T-helper 1 cell treated with Interleukin-12 subunit alpha and Interleukin-12 subunit beta and Interleukin-4 antibody, amounts not matched to agents 30 ng/mL and 1 ng/mL, for 36 hours (primary cell): ENCODE data around the gene ANKRD31. TPM values are rescaled to one million over a fixed set of nuclear protein-coding genes. Genes with fewer than 3 reads are reported as not detected.
"Not testable (repeated sequence)": the region's sequence is repeated elsewhere in the genome, so short reads cannot be mapped to it uniquely, and the experiment has no call there.

ENCODE experiments used
- intact Hi-C: fragments of 100-400 bp; cut with micrococcal nuclease; formaldehyde crosslinking; loops from one replicate; pipeline ENCODE4 v1.15.1; 2024
- total RNA-seq: library from RNA; stranded (reverse); gene quantifications from 2 replicates; pipeline ENCODE4 v1.2.3, GENCODE V29; 2022

Gene ANKRD31
- total RNA-seq, 1 donor from 2014 or later = 0.12 TPM

DNA sequence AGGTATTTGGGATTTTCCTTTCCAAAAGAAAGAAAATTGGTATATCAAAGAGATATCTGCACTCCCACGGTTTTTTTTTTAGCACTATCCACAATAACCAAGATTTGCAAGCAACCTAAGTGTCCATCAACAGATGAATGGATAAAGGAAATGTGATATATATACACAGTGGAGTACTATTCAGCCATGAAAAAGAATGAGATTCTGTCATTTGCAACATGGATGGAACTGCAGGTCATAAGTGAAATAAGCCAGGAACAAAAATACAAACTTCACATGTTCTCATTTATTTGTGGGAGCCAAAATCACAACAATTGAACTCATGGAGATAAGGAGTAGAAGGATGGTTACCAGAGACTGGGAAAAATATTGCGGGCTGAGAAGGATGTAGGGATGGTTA, 9.8 kb downstream of the ANKRD31 start:
- intact Hi-C loops = no loop called here

DNA sequence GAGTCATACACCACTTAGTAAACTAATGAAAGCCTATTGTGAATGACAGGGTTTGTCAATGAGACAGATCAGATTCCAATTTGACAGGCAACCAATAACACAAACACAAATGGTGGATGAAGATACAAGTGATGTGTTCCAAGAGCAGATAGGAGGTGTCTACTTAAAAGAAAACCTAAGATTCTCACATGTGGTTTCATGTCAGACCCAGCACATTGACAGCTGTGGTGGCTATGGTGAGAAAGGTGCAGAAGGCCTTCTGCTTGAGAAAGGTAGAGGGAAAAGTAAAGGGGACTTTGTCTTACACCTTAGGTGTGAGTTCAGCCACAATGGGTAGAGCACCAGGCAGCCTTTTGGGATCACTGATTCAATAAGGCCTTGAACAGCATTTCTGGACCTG, 11.2 kb downstream of the ANKRD31 start:
- intact Hi-C loops = no loop called here

DNA sequence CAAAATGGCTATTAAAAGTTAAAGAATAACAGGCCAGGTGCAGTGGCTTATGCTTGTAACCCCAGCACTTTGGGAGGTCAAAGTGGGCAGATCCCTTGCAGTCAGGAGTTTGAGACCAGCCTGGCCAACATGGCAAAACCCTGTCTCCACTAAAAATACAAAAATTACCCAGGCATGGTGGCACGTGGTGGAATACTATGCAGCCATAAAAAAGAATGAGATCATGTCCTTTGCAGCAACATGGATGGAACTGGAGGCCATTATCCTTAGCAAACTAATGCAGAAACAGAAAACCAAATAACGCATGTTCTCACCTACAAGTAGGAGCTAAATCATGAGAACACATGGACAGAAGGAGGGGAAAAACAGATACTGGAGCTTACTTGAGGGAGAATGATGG, 15.9 kb downstream of the ANKRD31 start:
- intact Hi-C loops = not testable (repeated sequence)

DNA sequence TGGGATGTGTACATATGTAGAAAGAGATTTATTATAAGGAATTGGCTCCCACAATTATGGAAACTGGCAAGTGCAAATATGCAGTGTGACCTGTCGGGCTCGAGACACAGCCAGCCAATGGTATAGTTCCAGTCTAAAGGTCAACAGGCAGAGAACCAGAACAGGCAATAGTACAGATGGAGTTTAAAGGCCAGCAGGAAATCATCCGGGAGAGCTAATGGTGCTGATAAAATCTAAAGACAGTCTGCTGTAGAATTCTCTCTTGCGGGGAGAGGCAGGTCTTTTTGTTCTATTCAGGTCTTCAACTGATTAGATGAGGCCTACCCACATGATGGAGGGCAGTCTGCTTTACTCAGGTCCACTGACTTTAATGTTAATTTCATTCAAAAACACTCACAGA, 21.8 kb downstream of the ANKRD31 start:
- intact Hi-C loops = no loop called here

DNA sequence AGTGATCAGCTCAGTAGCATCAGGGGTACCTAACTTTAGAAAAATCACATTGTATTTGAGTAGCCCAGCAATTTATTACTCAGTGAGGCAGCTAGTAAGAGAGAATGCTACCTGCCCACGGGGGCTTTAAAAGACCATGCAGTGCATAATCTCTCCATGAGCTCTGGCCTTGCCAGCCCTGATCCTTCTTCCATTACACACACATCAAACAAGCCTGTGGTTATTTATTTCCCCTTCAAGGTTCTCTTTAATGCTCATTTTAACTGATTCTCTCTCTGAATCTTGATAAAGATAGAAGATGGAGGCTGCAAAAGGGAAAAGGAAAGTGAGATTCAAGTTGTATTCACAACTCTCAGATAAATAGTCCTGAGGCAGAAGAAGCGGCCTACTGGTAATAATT, 22.3 kb downstream of the ANKRD31 start:
- intact Hi-C loops = no loop called here

DNA sequence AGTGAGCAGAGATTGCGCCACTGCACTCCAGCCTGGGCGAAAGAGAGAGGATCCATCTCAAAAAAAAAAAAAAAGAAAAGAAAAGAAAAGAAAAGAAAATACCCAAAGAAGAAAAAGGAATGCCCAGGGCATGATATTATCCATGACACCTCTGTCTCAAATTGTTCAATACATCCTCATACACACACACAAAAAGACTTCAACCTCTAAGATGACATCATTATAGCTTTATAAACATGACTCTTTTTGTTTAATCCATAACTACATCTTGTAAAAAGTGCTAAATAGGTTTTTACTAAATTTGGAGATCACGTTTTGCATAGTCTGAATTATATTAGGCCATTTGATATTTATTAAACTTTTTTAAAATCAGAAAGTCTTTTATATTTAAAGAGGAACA, 33.1 kb downstream of the ANKRD31 start:
- intact Hi-C loops = no loop called here

DNA sequence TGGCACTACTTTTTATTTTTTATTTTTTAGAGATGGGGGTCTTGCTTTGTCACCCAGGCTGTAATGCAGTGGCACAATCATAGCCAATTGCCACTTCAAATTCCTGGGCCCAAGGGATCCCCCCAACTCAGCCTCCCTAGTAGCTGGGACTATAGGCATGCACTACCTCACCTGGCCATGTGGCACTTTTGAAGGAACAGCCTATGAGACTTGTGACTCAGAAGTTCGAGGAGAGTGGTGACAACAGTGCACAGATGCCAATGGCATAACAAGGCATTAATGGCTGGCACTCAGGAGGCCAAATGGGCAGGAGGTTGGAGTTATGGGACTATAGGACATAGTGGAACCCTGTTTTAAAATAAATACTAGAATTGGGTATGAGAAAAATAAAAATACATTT, 33.7 kb downstream of the ANKRD31 start:
- intact Hi-C loops = no loop called here

DNA sequence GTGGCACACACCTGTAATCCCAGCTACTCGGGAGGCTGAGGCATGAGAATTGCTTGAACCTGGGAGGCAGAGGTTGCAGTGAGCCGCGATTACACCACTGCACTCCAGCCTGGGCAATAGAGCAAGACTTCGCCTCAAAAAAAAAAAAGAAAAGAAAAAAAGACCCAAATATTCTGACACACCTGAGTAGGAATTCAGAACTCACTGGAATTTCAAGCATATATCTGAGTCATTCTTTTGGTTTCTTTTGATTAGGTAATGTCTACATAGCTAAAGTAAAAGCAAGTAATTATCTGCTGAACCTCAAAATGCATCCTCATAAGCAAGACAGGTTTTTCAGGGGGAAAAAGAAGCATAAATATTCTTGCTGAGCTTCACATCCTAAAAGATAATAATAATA, 35.9 kb downstream of the ANKRD31 start:
- intact Hi-C loops = no loop called here

DNA sequence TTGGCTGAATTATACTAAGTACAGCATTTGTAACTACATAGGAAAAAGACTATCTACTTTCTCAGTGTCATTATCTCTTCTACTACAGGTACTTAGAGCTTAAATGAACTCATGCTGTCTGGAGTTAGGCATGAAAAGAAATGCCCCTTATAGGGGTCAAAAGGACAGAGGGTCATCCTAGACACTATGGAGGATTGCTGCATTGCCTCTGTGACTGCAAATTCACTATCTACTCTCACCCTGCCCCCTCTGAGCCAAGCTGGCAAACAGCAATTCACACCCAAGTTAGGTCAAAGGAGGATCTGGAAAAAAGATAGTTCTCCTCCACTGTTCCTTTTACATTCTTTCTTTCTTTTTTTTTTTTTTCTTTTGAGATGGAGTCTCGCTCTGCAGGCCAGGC, 36.7 kb downstream of the ANKRD31 start:
- intact Hi-C loops = no loop called here

DNA sequence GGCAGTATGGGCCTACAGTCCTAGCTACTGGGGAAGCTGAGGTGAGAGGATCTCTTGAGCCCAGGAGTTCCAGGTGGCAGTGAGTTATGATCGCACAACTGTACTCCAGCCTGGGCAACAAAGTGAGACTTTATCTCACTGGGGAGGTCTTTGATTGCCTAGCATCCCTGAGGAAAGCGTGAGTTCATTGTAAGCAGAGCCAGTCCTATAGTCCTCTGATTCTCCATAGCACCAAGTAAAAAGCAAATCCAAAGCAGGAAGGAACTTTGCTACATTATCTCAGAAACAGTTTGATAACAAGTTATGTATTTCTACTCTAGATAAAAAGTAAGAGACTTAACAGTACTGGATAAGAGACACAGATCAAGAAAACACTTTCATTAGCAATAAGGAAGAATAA, 37.6 kb downstream of the ANKRD31 start:
- intact Hi-C loops = no loop called here

DNA sequence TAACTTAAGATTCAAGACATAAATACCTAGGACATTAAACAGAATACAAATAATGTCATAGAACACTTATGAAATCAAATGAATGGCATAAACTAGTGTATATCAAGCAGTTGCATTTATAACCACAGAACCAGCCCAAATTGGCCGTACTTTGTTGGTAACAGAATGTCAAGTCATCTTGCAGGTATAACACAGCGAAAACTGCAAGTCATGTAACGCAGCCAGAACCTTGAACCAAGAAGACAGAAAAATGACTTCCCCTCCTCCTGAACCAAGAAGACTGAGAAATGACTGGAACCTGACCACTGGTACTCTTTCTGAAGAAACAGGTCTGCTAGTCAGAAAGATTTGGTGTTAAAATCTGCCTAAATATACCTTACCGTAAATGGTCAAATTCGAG, 38.9 kb downstream of the ANKRD31 start:
- intact Hi-C loops = no loop called here

DNA sequence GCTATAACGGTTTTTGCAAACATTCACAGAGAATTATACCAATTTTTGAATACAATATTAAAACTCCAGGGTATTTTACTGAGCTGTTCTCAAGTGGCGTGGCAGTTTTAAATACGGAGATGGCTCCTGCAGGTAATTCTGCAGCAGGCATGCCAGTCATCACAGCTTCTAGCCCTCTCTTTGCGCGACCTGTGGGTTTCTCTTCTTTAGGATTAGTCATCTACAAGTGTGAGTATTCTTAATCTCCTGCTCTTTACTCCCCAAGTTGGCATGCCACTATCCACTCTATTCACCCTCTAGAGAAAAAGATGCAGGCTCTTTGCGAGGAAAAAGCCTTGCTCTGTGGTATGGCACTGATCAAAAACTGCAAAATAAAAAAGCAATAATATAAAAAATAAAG, 43.9 kb downstream of the ANKRD31 start:
- intact Hi-C loops = no loop called here

DNA sequence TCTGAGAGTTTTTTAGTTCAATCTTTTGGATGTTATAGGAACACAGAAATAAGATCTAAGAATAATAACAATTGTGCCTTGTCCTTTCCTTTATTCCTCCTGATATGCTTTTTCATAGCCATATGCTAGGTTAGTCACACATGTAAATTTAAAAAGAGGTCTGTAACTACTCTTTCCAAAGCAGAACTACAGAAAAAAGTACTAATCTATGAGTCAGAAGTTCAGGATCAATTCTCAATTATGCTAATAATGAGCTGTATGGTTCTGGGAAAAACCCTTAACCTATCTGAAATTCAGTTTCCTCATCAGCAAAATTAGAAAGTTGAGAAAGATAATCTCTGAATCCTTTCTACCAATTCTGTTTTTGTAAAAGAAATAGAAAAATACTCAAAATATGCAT, 44.4 kb downstream of the ANKRD31 start:
- intact Hi-C loops = no loop called here

DNA sequence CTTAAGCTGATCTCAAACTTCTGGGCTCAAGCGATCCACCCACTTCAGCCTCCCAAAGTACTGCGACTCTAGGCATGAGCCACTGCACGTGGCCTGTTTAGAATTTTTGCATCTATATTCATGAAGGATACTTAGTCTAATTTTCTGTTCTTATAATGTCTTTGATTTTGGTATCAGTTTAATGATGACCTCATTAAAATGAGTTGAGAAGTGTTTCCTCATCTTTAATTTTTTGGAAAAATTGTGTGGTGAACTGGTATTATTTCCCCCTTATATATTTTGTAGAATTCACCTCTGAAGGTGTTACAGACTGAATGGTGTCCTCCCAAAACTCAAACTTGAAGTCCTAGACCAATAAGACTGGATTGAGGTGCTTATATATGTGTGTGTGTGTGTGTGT, 46.5 kb downstream of the ANKRD31 start:
- intact Hi-C loops = no loop called here

DNA sequence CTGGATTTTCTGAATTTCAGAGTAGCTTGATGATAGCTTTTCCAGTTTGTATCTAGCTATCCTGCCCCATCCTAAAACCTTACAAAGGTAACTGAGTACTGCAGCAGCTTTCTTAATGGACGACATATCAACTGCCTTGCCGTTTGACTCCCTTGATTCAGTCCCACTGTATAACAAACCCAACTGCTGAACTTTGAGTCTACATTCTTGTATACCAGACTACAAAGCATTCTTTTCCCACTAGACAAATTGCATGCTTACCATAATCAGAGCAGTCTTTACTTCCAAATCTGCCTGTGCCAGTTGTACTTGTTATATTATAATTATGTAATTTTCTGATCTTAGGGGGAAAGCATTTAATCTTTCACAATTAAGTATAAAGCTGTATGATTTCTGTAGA, 47.3 kb downstream of the ANKRD31 start:
- intact Hi-C loops = no loop called here

DNA sequence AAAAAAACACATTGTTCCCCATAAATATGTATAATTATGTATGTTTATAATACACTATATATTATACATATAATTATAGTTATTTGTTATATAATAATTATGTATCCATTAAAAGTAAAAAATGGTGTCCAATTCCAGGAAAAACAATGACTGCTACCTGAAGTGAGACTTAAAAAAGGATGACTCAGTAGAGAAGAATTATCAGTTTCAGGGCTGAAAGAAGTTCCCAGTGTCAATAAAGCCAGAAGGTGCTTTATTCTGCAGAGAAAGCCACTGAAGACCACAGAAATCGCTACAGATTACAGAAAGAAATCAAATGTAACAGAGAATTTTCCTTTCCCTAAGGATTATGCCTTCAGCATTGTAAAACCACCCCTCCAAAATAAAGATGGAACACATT, 50.9 kb downstream of the ANKRD31 start:
- intact Hi-C loops = no loop called here

DNA sequence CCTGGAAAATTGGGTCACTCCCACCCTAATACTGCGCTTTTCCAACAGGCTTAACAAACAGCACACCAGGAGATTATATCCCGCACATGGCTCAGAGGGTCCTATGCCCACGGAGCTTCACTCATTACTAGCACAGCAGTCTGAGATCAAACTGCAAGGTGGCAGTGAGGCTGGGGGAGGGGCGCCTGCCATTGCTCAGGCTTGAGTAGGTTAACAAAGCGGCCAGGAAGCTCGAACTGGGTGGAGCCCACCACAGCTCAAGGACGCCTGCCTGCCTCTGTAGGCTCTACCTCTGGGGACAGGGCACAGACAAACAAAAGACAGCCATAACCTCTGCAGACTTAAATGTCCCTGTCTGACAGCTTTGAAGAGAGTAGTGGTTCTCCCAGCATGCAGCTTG, 60.7 kb downstream of the ANKRD31 start:
- intact Hi-C loops = not testable (repeated sequence)

DNA sequence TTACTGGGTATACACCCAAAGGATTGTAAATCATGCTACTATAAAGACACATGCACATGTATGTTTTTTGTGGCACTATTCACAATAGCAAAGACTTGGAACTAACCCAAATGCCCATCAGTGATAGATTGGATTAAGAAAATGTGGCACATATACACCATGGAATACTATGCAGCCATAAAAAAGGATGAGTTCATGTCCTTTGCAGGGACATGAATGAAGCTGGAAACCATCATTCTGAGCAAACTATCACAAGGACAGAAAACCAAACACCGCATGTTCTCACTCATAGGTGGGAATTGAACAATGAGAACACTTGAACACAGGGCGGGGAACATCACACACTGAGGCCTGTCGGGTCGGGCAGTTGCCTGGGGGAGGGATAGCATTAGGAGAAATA, 61.8 kb downstream of the ANKRD31 start:
- intact Hi-C loops = not testable (repeated sequence)

DNA sequence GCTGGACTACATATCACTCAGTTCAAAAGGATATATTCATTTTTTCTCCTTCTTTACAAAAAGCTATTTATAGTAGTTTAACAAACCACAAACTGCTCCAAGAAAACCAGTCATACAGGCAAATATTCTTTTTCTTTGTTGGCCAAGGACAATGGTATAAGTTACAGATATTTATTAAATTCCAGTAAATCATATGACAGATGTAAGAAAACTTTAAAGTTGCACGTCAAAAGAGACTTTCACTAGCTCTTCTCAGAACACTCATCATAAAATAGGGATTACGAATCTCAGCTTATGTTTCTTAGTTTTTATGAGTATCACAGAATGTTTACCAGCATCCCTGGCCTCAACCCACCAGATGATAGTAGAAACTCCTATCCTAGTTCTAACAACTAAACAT, 67.2 kb downstream of the ANKRD31 start:
- intact Hi-C loops = no loop called here

DNA sequence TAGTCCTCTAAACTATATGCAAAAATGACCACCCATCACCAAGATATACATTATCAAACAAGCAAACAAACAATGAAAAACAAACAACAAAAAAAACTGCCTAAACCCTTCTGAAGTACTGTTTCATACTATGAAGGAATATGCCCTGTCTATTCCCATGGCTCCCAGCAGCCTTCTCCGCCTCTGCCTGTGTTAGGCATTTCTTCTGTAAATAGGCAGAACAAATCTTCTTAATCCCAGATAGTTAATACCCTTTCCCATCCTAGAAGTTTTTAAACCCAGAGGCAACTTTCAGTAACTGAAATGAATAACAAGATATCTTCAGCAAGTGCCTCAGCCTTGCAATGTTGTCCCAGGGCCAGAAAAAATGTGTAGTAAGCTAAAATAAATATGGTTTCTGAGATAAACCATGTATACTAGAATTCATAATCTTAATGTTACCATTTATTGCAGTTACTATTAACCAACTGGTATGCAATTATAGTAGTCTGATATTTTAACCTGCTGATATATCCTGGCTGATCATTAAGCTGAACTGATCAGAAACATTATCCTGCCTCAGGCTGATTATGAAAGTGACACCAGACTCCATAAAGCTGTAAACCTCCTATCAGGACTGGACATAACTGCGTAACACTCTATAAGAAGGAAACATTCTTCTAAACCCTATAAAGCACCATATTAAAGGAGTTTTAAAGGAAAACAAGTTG, 68.5 kb downstream of the ANKRD31 start:
- intact Hi-C loops = no loop called here

DNA sequence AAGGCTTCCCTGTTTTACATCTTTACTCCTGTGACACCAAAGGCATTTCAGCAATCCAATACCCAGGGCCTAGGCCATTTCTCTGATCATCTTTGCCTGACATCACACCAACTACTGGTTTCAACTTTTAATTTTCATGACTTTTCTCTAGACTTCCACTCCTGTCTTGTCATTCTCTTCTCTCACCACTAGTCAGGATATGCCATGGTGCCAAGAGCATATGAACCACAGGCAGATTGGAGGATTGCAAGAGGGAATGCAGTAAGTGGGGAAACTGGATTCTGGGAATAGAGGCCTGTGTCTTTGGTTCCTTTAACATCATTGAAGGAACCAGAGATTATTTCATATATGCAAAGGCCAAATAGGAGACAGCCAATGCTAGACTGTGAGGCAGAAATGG, 69.3 kb downstream of the ANKRD31 start:
- intact Hi-C loops = no loop called here

DNA sequence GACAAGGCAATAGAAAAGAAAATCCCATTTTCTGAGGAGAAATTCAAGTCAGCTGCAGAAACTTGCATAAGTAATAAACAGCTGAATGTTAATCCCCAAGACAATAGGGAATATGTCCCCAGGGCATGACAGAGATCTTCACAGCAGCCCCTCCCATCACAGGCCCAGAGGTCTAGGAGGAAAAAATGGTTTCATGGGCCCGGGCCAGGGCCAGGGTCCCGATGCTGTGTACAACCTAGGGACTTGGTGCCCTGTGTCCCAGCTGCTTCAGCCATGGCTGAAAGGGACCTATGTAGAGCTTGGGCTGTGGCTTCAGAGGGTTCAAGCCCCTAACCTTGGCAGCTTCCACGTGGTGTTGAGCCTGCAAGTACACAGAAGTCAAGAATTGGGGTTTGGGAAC, 75.2 kb downstream of the ANKRD31 start:
- intact Hi-C loops = not testable (repeated sequence)

DNA sequence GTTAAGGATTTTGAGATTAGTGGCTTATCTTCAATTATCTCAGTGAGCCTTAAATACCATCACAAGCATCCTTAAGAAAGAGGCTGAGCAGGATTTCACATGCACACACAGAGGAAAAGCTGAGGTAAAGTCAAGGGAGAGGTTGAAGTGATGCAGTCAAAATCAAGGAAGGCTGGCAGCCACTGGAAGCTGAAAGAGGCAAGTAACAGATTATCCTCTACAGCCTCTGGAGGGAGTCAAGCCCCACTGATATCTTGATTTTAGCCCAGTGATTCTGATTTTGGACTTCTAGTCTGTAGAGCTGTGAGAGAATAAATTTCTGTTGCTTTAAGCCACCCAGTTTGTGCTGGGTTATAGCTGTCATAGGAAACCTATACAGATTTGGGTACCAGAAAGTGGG, 80.1 kb downstream of the ANKRD31 start:
- intact Hi-C loops = no loop called here

DNA sequence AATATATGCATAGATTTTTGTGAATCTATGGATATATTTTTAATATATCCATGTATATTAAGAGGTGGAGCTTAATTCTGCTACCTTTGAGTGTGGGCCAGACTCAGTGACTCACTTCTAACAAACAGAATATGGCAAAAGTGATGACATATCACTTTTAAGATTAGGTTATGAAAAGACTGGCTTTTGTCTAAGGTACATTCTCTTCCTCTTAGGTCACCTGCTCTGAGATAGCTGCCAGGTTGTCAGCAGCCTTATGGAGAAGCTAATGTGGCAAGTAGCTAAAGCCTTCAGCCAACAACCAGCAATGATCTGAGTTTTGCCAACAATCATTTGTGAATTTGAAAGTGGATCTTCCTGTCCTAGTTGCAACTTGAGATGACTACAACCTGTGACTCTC, 83.8 kb downstream of the ANKRD31 start:
- intact Hi-C loops = no loop called here
